HG03565 (cell line): ENCODE results near the gene TOGARAM1.

ENCODE experiments used
- ATAC-seq: cut with Tn5 transposase; IDR thresholded peaks from one replicate; pipeline ENCODE4 v1.9.1; 2021; ENCODE audit warnings: mild to moderate bottlenecking, moderate library complexity; ENCODE audit not compliant: unreplicated experiment

TOGARAM1 gene, protein sequence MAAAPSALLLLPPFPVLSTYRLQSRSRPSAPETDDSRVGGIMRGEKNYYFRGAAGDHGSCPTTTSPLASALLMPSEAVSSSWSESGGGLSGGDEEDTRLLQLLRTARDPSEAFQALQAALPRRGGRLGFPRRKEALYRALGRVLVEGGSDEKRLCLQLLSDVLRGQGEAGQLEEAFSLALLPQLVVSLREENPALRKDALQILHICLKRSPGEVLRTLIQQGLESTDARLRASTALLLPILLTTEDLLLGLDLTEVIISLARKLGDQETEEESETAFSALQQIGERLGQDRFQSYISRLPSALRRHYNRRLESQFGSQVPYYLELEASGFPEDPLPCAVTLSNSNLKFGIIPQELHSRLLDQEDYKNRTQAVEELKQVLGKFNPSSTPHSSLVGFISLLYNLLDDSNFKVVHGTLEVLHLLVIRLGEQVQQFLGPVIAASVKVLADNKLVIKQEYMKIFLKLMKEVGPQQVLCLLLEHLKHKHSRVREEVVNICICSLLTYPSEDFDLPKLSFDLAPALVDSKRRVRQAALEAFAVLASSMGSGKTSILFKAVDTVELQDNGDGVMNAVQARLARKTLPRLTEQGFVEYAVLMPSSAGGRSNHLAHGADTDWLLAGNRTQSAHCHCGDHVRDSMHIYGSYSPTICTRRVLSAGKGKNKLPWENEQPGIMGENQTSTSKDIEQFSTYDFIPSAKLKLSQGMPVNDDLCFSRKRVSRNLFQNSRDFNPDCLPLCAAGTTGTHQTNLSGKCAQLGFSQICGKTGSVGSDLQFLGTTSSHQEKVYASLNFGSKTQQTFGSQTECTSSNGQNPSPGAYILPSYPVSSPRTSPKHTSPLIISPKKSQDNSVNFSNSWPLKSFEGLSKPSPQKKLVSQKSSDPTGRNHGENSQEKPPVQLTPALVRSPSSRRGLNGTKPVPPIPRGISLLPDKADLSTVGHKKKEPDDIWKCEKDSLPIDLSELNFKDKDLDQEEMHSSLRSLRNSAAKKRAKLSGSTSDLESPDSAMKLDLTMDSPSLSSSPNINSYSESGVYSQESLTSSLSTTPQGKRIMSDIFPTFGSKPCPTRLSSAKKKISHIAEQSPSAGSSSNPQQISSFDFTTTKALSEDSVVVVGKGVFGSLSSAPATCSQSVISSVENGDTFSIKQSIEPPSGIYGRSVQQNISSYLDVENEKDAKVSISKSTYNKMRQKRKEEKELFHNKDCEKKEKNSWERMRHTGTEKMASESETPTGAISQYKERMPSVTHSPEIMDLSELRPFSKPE (N-terminal part only)

GRCh38 chr14:44961554-44962333 is at the start of gene TOGARAM1, which contains the start of gene KLHL28:
TSS of gene TOGARAM1 (plus strand) at chr14:44962190. CDS start at chr14:44962422, 232 bp downstream.
TSS of gene KLHL28 (minus strand) at chr14:44961947. CDS start at chr14:44945928, 16,019 bp downstream.
- peak; percentile 94 for ATAC-seq

DNA sequence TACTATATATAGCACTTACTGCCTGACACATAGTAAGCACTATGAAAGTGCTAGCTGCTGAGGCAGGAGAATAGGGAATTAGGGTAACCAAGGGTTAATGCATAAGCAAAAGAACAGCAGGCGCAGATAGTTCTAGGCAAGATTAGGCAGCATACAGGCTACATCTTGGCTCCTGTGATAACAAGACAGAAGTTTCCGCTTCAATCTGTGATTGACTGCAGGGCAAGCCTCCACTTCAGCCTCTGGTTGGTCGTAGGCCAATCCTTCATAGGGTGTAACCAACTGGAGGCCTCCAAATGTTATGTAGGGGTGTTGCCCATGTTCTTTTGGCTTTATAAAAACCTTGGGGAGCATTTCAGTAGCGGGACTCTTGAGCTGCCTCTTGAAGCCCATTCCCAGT is 47.1 kb upstream of the TOGARAM1 start:
- no peak for ATAC-seq

GRCh38 chr14:44928793-44929192 is 33.2 kb upstream of the TOGARAM1 start:
- no peak for ATAC-seq

DNA sequence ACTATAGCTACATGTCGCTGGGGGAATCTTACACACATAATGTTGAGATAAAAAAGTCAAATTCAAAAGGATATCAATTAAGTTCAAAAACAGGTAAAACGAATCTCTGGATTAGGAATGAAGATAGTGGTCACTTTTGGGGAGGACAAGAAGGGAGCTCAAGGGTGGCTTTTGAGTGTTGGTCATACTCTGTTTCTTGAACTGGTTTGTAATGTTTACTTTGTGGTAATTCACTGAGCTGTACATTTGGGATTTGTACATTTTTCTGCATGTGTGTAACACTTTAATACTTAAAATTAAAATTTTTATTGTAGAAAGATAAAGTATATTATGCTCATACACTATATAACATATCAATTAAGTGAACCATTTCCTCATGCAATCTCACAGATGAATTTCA is 26.8 kb upstream of the TOGARAM1 start:
- no peak for ATAC-seq

DNA sequence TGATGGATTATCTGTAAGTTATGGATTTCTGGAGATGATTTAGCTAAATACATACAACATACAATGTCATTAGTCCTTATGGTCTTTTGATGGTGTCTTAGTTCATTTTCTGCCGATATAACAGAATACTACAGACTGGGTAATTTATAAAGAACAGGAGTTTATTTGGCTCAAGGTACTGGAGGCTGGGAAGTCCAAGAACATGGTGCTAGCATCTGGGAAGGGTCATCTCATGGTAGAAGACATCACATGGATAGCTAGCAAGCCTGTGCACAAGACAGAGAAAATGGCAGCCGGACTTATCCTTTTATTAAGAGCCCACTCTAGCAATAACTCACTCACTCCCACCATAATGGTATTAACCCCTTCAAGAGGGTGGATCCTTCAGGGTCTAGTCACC is 24.4 kb upstream of the TOGARAM1 start:
- no peak for ATAC-seq

GRCh38 chr14:44940211-44940610 is 21.8 kb upstream of the TOGARAM1 start:
- ATAC-seq, result no peak

DNA sequence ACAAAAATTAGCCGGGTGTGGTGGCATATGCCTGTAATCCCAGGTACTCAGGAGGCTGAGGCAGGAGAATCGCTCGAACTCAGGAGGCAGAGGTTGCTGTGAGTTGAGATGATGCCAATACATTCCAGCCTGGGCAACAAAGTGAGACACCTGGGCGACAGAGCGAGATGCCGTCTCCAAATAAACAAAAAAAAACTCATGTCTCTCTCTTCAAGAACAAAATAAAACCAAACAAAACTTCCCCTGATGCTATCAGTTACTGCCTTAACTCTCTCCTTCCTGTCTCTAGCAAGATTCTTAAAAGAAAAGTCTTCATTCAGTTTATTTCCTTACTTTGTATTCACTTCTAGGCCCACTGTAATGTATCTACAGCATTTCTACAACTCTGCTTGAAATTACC is 21.0 kb upstream of the TOGARAM1 start:
- no peak for ATAC-seq

GRCh38 chr14:44941591-44941990 is 20.4 kb upstream of the TOGARAM1 start:
- ATAC-seq, result no peak

DNA sequence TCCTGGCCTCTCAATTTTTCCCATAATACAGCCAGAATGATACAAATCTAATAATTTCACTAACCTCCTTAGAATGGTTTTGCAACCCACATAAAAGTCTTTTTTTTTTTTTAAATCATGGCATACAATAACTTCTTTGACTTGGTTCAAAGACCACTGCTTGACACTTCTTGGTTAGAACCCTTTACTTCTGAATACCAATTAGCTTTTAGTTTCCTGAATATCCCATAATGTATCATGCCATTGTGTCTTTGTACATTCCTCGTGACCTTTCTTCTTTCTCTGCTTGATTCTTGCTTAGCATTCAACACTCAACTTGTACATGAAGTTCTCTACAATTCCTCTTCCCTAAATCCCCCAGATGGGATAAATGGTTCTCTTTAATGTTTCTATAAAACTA is 19.6 kb upstream of the TOGARAM1 start:
- no peak for ATAC-seq

GRCh38 chr14:44944107-44944506 is 17.9 kb upstream of the TOGARAM1 start:
- ATAC-seq, result no peak

GRCh38 chr14:44945264-44945663 is 16.7 kb upstream of the TOGARAM1 start:
- ATAC-seq, result no peak

- ATAC-seq, result no peak
Observed at GRCh38 chr14:44951051-44951450, 10.9 kb upstream of the TOGARAM1 start.

GRCh38 chr14:44952391-44953110 is 9.4 kb upstream of the TOGARAM1 start:
- ATAC-seq, result no peak

DNA sequence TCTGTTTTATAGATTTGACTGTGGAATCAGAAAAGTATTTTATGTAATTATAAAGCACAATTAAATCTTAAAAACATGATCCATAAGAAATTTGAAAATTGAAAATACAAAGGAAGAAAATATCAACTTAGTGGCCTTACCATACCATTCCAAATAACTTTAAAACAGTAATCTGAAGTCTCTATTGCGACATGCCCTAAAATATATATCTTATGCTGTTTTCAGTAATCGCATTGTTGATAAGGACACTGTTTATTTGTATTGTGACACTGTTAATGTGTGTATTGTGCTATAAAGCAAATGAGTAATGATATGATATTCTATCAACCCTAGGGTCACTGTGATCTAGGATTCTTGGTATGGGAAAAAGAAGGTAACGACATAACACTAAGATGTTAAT is 7.2 kb upstream of the TOGARAM1 start:
- no peak for ATAC-seq

- no peak for ATAC-seq
Observed at GRCh38 chr14:44955528-44955927, 6.5 kb upstream of the TOGARAM1 start.

DNA sequence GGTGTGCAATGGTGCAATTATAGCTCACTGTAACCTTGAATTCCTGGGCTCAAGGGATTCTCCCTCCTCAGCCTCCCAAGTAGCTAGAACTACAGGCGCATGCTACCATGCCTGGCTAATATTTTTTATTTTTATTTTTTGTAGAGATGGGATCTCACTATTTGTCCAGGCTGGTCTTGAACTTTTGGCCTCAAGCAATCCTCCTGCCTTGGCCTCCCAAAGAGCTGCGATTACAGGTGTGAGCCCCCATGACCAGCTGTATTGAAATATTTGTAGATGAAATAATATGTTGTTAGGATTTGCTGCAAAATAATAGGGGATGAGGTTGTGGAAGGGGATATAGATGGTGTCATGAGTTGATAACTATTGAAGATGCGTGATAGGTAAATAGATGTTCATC is 5.1 kb upstream of the TOGARAM1 start:
- no peak for ATAC-seq

DNA sequence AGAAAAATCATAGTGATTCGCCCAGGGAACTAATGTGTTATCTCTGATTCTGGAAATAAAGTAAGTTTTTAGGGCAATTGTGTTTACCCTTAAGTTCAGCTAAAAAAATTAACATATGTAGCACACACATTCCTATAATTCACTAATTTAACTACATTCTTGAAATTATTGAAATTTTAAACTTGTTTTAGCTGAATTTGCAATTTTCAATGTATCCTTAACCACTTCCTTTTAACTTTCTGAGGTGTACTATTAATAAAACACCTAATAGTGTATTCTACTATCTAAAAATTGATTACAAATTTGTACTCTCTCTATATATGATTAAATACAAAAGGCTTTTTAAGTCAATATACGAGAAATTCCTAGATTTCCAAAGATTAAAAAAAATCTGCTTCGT is 2.5 kb upstream of the TOGARAM1 start:
- ATAC-seq, result no peak

DNA sequence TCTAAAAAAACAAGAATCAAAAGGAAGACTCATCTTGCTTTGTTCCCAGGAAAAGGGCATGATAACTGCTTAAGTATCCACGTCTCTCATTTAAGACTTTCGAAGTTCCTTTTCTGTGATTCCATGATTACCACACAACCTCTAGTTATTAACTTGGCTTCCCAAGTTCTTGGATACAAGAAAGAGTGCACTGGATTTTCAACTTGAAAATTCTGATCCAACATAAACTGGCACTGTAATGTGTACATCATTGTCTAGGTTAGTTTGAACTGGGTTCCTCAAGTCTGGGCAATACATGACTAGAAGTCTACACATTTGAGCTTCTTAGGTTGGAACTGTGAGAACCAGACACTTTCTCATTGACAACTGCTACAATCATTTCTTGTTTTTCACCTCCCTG is 1.8 kb upstream of the TOGARAM1 start:
- ATAC-seq, result no peak

DNA sequence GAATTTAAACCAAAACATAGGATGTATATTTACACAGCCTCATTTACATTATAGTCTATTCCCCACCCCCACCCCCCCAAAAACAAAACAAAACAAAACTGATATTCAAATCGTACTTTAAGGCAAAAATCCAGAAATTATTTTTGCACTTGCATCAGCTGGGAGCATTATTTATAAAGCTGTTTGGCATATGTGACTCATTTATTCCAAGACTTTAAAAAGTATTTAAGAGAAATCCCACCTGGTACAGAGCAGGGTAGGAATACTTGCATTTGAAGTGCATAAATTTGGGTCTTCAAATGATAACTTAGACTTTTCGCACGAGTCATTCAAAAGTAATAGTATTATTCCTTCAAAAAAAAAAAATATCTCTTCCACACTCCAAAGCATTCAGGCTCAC is 1.3 kb upstream of the TOGARAM1 start:
- no peak for ATAC-seq

GRCh38 chr14:44961151-44961553 is 838 bp upstream of the TOGARAM1 start:
- peak; percentile 13 for ATAC-seq
